Activated T-helper 1 cell treated with anti-CD3 and anti-CD28 coated beads, Interleukin-12 subunit alpha, Interleukin-12 subunit beta, Interleukin-2, Interleukin-4 antibody, amounts not matched to agents 30 ng/mL and 10 ng/mL and 1 ng/mL, durations not matched to agents 14 hours and 24 hours and 36 hours (primary cell): ENCODE measurements around the gene KRTAP1-3. TPM values are rescaled to one million over a fixed set of nuclear protein-coding genes. Genes with fewer than 3 reads are reported as not detected.

Source experiments
- DNase-seq: peaks from one replicate; pipeline ENCODE4 v3.0.0; 2021; ENCODE audit warnings: low spot score
- H3K27ac Mint-ChIP-seq: one replicate; pipeline ENCODE4 v1.8.0; 2021; ENCODE audit warnings: mild to moderate bottlenecking, mixed read lengths
- H3K27me3 Mint-ChIP-seq: one replicate; pipeline ENCODE4 v1.8.0; 2022; ENCODE audit warnings: mild to moderate bottlenecking, moderate library complexity, mixed read lengths; ENCODE audit not compliant: insufficient read depth
- H3K36me3 Mint-ChIP-seq: one replicate; pipeline ENCODE4 v1.8.0; 2021; ENCODE audit warnings: low read depth, mixed read lengths
- H3K4me1 Mint-ChIP-seq: one replicate; pipeline ENCODE4 v1.8.0; 2021; ENCODE audit warnings: low read depth, mixed read lengths
- H3K4me3 Mint-ChIP-seq: one replicate; pipeline ENCODE4 v1.8.0; 2021; ENCODE audit warnings: mild to moderate bottlenecking, moderate library complexity, mixed read lengths
- H3K9me3 Mint-ChIP-seq: one replicate; pipeline ENCODE4 v1.8.0; 2021; ENCODE audit warnings: mixed read lengths
- intact Hi-C: fragments of 100-400 bp; cut with micrococcal nuclease; formaldehyde crosslinking; loops from one replicate; pipeline ENCODE4 v1.15.1; 2024
- total RNA-seq: library from RNA; stranded (reverse); gene quantifications from 2 replicates; pipeline ENCODE4 v1.2.3, GENCODE V29; 2022

Gene KRTAP1-3
- total RNA-seq, 1 donor from 2014 or later, result not detected

- intact Hi-C loops, result no loop called here
- DNase-seq, result no peak
- Mint-ChIP-seq H3K27me3 (peaks cover 28% of the 10 kb centered on the region), H3K36me3 (no peaks in the 10 kb centered on the region), H3K4me3 (no peak overlapping the region), H3K27ac (no peak overlapping the region), H3K9me3 (no peaks in the 10 kb centered on the region), H3K4me1 (no peaks in the 10 kb centered on the region)
Measured at GRCh38 chr17:40995116-40995515, 39.6 kb downstream of the KRTAP1-3 start.

- H3K27ac Mint-ChIP-seq, result no peak within 1 kb of the TSS
- no peak for DNase-seq
- H3K4me3 Mint-ChIP-seq, result no peak within 1 kb of the TSS
- peaks cover 32% of the 10 kb centered on the region for H3K27me3 Mint-ChIP-seq
- H3K9me3 Mint-ChIP-seq, result no peaks in the 10 kb centered on the region
- intact Hi-C loops, result no loop called here
- no peaks in the 10 kb centered on the region for H3K4me1 Mint-ChIP-seq
- no peaks in the 10 kb centered on the region for H3K36me3 Mint-ChIP-seq
Measured at GRCh38 chr17:40993839-40994238, 40.8 kb downstream of the KRTAP1-3 start, which contains the start of gene KRTAP3-3. TSS of gene KRTAP3-3 (minus strand) at chr17:40994164. CDS start at chr17:40994097, 67 bp downstream.

- Mint-ChIP-seq H3K4me3 (no peak overlapping the region), H3K27me3 (peaks cover 32% of the 10 kb centered on the region), H3K36me3 (no peaks in the 10 kb centered on the region), H3K27ac (no peak overlapping the region), H3K4me1 (no peaks in the 10 kb centered on the region), H3K9me3 (no peaks in the 10 kb centered on the region)
- intact Hi-C loops, result no loop called here
- DNase-seq, result no peak
Measured at GRCh38 chr17:40993084-40993483, 41.6 kb downstream of the KRTAP1-3 start.

GRCh38 chr17:40992666-40993065 is 42.0 kb downstream of the KRTAP1-3 start:
- H3K9me3 Mint-ChIP-seq, result no peaks in the 10 kb centered on the region
- peaks cover 33% of the 10 kb centered on the region for H3K27me3 Mint-ChIP-seq
- no peaks in the 10 kb centered on the region for H3K4me1 Mint-ChIP-seq
- no peak overlapping the region for H3K27ac Mint-ChIP-seq
- H3K36me3 Mint-ChIP-seq, result no peaks in the 10 kb centered on the region
- intact Hi-C loops, result no loop called here
- H3K4me3 Mint-ChIP-seq, result no peak overlapping the region
- DNase-seq, result no peak

GRCh38 chr17:40986920-40987319 is 47.8 kb downstream of the KRTAP1-3 start:
- Mint-ChIP-seq H3K9me3 (no peaks in the 10 kb centered on the region), H3K36me3 (no peaks in the 10 kb centered on the region), H3K27ac (no peak overlapping the region), H3K4me1 (no peaks in the 10 kb centered on the region), H3K4me3 (no peak overlapping the region), H3K27me3 (peaks cover 14% of the 10 kb centered on the region)
- intact Hi-C loops, result no loop called here
- DNase-seq, result no peak

GRCh38 chr17:40984226-40984625 is 50.4 kb downstream of the KRTAP1-3 start, which contains the start of gene KRT40:
TSS of gene KRT40 (minus strand) at chr17:40984326. CDS start at chr17:40984273, 53 bp downstream.
- intact Hi-C loops, result no loop called here
- Mint-ChIP-seq H3K4me3 (no peak within 1 kb of the TSS), H3K36me3 (no peaks in the 10 kb centered on the region), H3K27ac (no peak within 1 kb of the TSS), H3K4me1 (no peaks in the 10 kb centered on the region), H3K27me3 (peaks cover 9% of the 10 kb centered on the region), H3K9me3 (no peaks in the 10 kb centered on the region)
- no peak for DNase-seq

Other genes with a start within 250 kb of the KRTAP1-3 start
- not detected in 2 replicates for gene KRT28, start 234.9 kb downstream of the KRTAP1-3 start, total RNA-seq
- gene KRT10, start 212.3 kb downstream of the KRTAP1-3 start, total RNA-seq, result 27.2 and 28.0 TPM in 2 replicates
- gene KRT12, start 167.7 kb downstream of the KRTAP1-3 start, total RNA-seq, result not detected in 2 replicates
- not detected in 2 replicates for gene KRT20, start 149.6 kb downstream of the KRTAP1-3 start, total RNA-seq
- not detected in 2 replicates for gene KRT23, start 97.2 kb downstream of the KRTAP1-3 start, total RNA-seq
- gene KRT39, start 67.9 kb downstream of the KRTAP1-3 start, total RNA-seq, result not detected in 2 replicates
- gene KRT40, start 50.5 kb downstream of the KRTAP1-3 start, total RNA-seq, result not detected in 2 replicates
- not detected in 2 replicates for gene KRTAP3-3, start 40.7 kb downstream of the KRTAP1-3 start, total RNA-seq
- not detected in 2 replicates for gene KRTAP3-2, start 35.0 kb downstream of the KRTAP1-3 start, total RNA-seq
- not detected in 2 replicates for gene KRTAP3-1, start 25.7 kb downstream of the KRTAP1-3 start, total RNA-seq
- not detected in 2 replicates for gene KRTAP1-5, start 7.7 kb downstream of the KRTAP1-3 start, total RNA-seq
- not detected in 2 replicates for gene KRTAP1-4, start 4.7 kb downstream of the KRTAP1-3 start, total RNA-seq
- gene KRTAP1-1, start 6.6 kb upstream of the KRTAP1-3 start, total RNA-seq, result not detected in 2 replicates
- gene KRTAP2-1, start 12.4 kb upstream of the KRTAP1-3 start, total RNA-seq, result not detected in 2 replicates
- not detected in 2 replicates for gene KRTAP2-2, start 20.4 kb upstream of the KRTAP1-3 start, total RNA-seq
- gene KRTAP2-3, start 25.2 kb upstream of the KRTAP1-3 start, total RNA-seq, result not detected in 2 replicates
- not detected in 2 replicates for gene KRTAP2-4, start 31.0 kb upstream of the KRTAP1-3 start, total RNA-seq
- not detected in 2 replicates for gene KRTAP4-7, start 49.3 kb upstream of the KRTAP1-3 start, total RNA-seq
- gene KRTAP4-8, start 63.3 kb upstream of the KRTAP1-3 start, total RNA-seq, result not detected in 2 replicates
- gene KRTAP4-16, start 67.3 kb upstream of the KRTAP1-3 start, total RNA-seq, result not detected in 2 replicates
- not detected in 2 replicates for gene KRTAP4-9, start 70.5 kb upstream of the KRTAP1-3 start, total RNA-seq
- gene KRTAP4-11, start 83.5 kb upstream of the KRTAP1-3 start, total RNA-seq, result not detected in 2 replicates
- not detected in 2 replicates for gene KRTAP4-12, start 89.3 kb upstream of the KRTAP1-3 start, total RNA-seq
- not detected in 2 replicates for gene KRTAP4-6, start 105.7 kb upstream of the KRTAP1-3 start, total RNA-seq
- gene KRTAP4-5, start 115.0 kb upstream of the KRTAP1-3 start, total RNA-seq, result not detected in 2 replicates
- gene KRTAP4-4, start 125.9 kb upstream of the KRTAP1-3 start, total RNA-seq, result not detected in 2 replicates
- not detected in 2 replicates for gene KRTAP4-3, start 133.3 kb upstream of the KRTAP1-3 start, total RNA-seq
- not detected in 2 replicates for gene KRTAP4-2, start 143.3 kb upstream of the KRTAP1-3 start, total RNA-seq
- not detected in 2 replicates for gene KRTAP4-1, start 150.0 kb upstream of the KRTAP1-3 start, total RNA-seq
- not detected in 2 replicates for gene KRTAP9-1, start 155.0 kb upstream of the KRTAP1-3 start, total RNA-seq
- gene KRTAP9-2, start 191.8 kb upstream of the KRTAP1-3 start, total RNA-seq, result not detected in 2 replicates
- gene KRTAP9-3, start 197.6 kb upstream of the KRTAP1-3 start, total RNA-seq, result not detected in 2 replicates
- gene KRTAP9-8, start 203.1 kb upstream of the KRTAP1-3 start, total RNA-seq, result not detected in 2 replicates
- not detected in 2 replicates for gene KRTAP9-4, start 214.8 kb upstream of the KRTAP1-3 start, total RNA-seq
- gene KRTAP9-9, start 220.5 kb upstream of the KRTAP1-3 start, total RNA-seq, result not detected in 2 replicates
- not detected in 2 replicates for gene KRTAP9-6, start 230.5 kb upstream of the KRTAP1-3 start, total RNA-seq
- not detected in 2 replicates for gene KRTAP9-7, start 240.8 kb upstream of the KRTAP1-3 start, total RNA-seq